ENCODE measurements around the gene DLG2.

The DLG2 gene

GRCh38 chr11:85098996-85099395 lies 528.1 kb downstream of the DLG2 start:
- no peak for DNase-seq (ENCODE audit: low read depth)
- H3K4me3 ChIP-seq (ENCODE audit: low read length): no peak overlapping the region
- TF ChIP-seq, protein P1, sequence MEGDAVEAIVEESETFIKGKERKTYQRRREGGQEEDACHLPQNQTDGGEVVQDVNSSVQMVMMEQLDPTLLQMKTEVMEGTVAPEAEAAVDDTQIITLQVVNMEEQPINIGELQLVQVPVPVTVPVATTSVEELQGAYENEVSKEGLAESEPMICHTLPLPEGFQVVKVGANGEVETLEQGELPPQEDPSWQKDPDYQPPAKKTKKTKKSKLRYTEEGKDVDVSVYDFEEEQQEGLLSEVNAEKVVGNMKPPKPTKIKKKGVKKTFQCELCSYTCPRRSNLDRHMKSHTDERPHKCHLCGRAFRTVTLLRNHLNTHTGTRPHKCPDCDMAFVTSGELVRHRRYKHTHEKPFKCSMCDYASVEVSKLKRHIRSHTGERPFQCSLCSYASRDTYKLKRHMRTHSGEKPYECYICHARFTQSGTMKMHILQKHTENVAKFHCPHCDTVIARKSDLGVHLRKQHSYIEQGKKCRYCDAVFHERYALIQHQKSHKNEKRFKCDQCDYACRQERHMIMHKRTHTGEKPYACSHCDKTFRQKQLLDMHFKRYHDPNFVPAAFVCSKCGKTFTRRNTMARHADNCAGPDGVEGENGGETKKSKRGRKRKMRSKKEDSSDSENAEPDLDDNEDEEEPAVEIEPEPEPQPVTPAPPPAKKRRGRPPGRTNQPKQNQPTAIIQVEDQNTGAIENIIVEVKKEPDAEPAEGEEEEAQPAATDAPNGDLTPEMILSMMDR (conservative IDR thresholded peaks at IDR 0.05; ENCODE audit: low read depth, low read length): no peak

DNA sequence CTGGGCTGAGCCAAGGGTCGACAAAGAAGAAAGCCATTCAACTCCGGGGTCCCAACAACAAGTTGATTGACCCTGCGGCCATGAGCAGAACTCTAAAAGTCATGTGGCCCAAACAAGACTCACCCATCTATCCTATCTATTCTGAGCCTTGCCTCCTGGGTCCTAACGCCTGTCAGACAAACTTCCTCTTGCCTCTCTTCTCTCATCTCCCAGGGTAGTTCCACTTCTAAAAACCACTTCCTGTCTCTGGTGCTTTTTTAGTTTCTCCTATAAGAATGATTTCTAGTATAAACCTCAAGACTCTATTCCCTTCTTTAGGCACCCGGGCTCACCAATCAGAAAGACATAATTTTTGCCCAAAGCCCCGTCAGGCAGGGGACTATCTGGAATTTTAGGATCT lies 530.2 kb downstream of the DLG2 start:
- H3K4me3 ChIP-seq (ENCODE audit: low read length): no peak overlapping the region
- TF ChIP-seq, protein P1 (conservative IDR thresholded peaks at IDR 0.05; ENCODE audit: low read depth, low read length): no peak
- no peak for DNase-seq (ENCODE audit: low read depth)

DNA sequence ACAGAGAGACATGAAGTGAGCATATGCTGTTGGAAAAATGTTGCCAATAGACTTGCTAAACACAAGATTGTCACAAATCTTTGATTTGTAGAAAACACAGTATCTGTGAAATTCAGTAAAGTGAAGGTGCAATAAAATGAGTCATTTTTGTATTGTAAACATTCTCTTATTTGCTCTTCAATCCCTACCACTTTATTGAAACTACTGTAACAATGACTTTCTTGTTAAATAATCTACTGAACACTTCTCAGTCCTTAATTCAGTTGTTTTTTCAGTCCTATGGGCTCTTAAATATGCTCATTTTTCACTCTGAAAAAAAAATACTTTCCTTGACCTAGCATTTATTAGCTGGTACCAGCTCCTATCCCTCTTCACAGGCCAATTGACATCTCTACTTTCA lies 531.9 kb downstream of the DLG2 start:
- TF ChIP-seq, protein P1 (conservative IDR thresholded peaks at IDR 0.05; ENCODE audit: low read depth, low read length): no peak
- H3K4me3 ChIP-seq (ENCODE audit: low read length): no peak overlapping the region
- DNase-seq (ENCODE audit: low read depth): no peak

DNA sequence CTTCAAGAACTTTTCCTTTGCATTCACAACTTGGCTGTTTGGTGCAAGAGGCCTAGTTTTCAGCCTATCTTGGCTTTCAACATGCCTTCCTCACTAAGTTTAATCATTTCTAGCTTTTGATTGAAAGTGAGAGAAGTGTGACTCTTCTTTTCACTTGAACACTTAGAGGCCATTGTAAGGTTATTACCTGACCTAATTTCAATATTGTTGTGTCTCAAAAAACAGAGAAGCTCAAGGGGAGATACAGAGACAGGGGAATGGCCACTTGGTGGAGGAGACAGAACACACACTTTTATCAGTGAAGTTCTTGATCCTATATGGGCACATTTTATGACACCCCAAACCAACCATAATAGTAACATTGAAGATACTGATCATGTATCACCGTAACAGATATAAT lies 532.3 kb downstream of the DLG2 start:
- no peak for DNase-seq (ENCODE audit: low read depth)
- TF ChIP-seq, protein P1 (conservative IDR thresholded peaks at IDR 0.05; ENCODE audit: low read depth, low read length): no peak
- H3K4me3 ChIP-seq (ENCODE audit: low read length): no peak overlapping the region

GRCh38 chr11:85089654-85090053 lies 537.5 kb downstream of the DLG2 start:
- TF ChIP-seq, protein P1 (conservative IDR thresholded peaks at IDR 0.05; ENCODE audit: low read depth, low read length): no peak
- no peak overlapping the region for H3K4me3 ChIP-seq (ENCODE audit: low read length)
- DNase-seq (ENCODE audit: low read depth): no peak

- DNase-seq (ENCODE audit: low read depth): no peak
- TF ChIP-seq, protein P1 (conservative IDR thresholded peaks at IDR 0.05; ENCODE audit: low read depth, low read length): no peak
- no peak overlapping the region for H3K4me3 ChIP-seq (ENCODE audit: low read length)
These were observed 538.9 kb downstream of the DLG2 start for GRCh38 chr11:85088286-85088685.

DNA sequence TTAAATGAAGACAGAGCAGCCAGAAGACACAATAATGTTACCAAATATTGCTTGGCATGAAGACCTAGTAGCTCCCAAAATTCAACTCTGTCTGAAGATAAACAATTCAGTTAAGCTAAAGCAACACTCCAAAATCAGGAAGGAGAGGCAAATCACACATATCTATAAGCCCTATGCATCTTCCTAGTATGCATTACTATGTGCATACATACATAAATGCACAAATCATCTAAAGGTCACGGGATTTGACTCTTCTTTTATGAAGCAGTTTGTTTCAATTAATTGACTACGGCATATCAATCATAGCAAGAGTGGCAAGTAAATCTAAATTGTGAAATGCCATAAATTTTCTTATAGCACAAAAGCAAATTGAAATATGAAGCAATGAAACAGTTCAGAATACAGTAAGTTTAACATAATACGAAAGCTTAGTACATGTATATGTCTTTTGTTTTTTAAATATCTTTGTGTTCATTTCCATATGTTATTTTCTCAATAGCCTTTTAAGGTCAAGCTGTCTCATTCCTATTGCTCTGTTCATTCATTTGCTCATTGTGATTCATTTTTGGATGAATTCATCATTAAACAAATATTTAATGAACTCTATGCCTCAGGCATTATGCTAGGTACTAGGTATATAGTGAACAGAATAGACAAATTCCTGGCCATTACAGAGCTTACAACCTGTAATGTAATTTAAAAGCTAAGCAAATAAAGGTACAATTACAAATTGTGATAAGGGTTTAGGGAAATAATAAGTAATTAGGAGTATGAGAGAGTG lies 540.5 kb downstream of the DLG2 start:
- TF ChIP-seq, protein P1 (conservative IDR thresholded peaks at IDR 0.05; ENCODE audit: low read depth, low read length): no peak
- no peak overlapping the region for H3K4me3 ChIP-seq (ENCODE audit: low read length)
- DNase-seq (ENCODE audit: low read depth): no peak
